Peyer's patch (tissue), 4 donors: ENCODE data around the gene EYS. TPM values are rescaled to one million over a fixed set of nuclear protein-coding genes. Genes with fewer than 3 reads are reported as not detected.
"Not testable (repeated sequence)": the region's sequence is repeated elsewhere in the genome, so short reads cannot be mapped to it uniquely, and the experiment has no call there.

ENCODE experiments used
- DNase-seq, 3 donors: peaks; one replicate each; pipeline ENCODE4 v3.0.0-alpha.2; 2017 to 2019
- H3K27ac ChIP-seq, 4 donors: fragments of 200-600 bp; sonication (generic); one replicate each; pipeline ENCODE4 v1.5.1; 2016 to 2019
- H3K27me3 ChIP-seq, 2 donors: fragments of 200-600 bp; sonication (generic); one replicate each; pipeline ENCODE4 v1.5.1; 2019
- H3K36me3 ChIP-seq, 3 donors: fragments of 200-600 bp; sonication (generic); one replicate each; pipeline ENCODE4 v1.5.1; 2016 to 2019
- H3K4me1 ChIP-seq, 4 donors: fragments of 200-600 bp; sonication (generic); one replicate each; pipeline ENCODE4 v1.5.1; 2016 to 2019
- H3K4me3 ChIP-seq, 4 donors: fragments of 200-600 bp; sonication (generic); 1 replicate in 3 of 4; 2 replicates in 1 of 4; pipeline ENCODE4 v1.5.1; 2016 to 2019; ENCODE audit warnings: mild to moderate bottlenecking in 1 of 4
- H3K9me3 ChIP-seq, 4 donors: fragments of 200-600 bp; sonication (generic); one replicate each; pipeline ENCODE4 v1.5.1; 2016 to 2019; ENCODE audit warnings: mild to moderate bottlenecking in 1 of 4
- CTCF ChIP-seq, 6 experiments: fragments of 450-650 bp in 4 of 6; fragments of 200-600 bp in 2 of 6; sonication (generic) in 1 of 6; IDR thresholded peaks; one replicate each; pipeline ENCODE4 v1.5.1; 2017 to 2019; ENCODE audit warnings: antibody characterized with exemption in 6 of 6, mild to moderate bottlenecking in 3 of 6, moderate library complexity in 1 of 6
- POLR2A ChIP-seq, 2 donors: fragments of 450-650 bp; IDR thresholded peaks; one replicate each; pipeline ENCODE4 v1.5.1; 2017; ENCODE audit warnings: antibody characterized with exemption in 2 of 2, mild to moderate bottlenecking in 2 of 2, moderate library complexity in 2 of 2
- total RNA-seq, 4 donors: library from RNA; depleted of rRNA; stranded (reverse); fragments of >200 nt; gene quantifications; one replicate each; pipeline ENCODE4 v1.1.0, GENCODE V29; 2016

EYS gene
- total RNA-seq, 4 donors from 2014 or later = 0.13 to 1.5 (median 0.35) TPM; not detected in 1

GRCh38 chr6:63742060-63742459 is 1965.0 kb downstream of the EYS start:
- no peak for DNase-seq
- H3K4me3 ChIP-seq = no peak overlapping the region
- no peaks in the 10 kb centered on the region for H3K4me1 ChIP-seq
- H3K9me3 ChIP-seq = no peaks in the 10 kb centered on the region
- no peaks in the 10 kb centered on the region for H3K27me3 ChIP-seq
- no peak for TF ChIP-seq CTCF (IDR thresholded peaks at IDR 0.05)
- no peak for TF ChIP-seq POLR2A (IDR thresholded peaks at IDR 0.05)
- no peak overlapping the region for H3K27ac ChIP-seq
- H3K36me3 ChIP-seq = no peaks in the 10 kb centered on the region

- Histone ChIP-seq H3K27ac (no peak overlapping the region), H3K4me3 (no peak overlapping the region), H3K9me3 (no peaks in the 10 kb centered on the region), H3K36me3 (no peaks in the 10 kb centered on the region), H3K4me1 (no peaks in the 10 kb centered on the region), H3K27me3 (no peaks in the 10 kb centered on the region)
- TF ChIP-seq POLR2A (IDR thresholded peaks at IDR 0.05) (no peak), CTCF (IDR thresholded peaks at IDR 0.05) (no peak)
- DNase-seq = no peak
Measured at GRCh38 chr6:63740709-63741108, 1966.3 kb downstream of the EYS start.

GRCh38 chr6:63739094-63739687 is 1967.8 kb downstream of the EYS start:
- H3K27me3 ChIP-seq = no peaks in the 10 kb centered on the region
- H3K36me3 ChIP-seq = no peaks in the 10 kb centered on the region
- H3K9me3 ChIP-seq = no peaks in the 10 kb centered on the region
- TF ChIP-seq POLR2A (IDR thresholded peaks at IDR 0.05) (no peak), CTCF (IDR thresholded peaks at IDR 0.05) (no peak)
- no peaks in the 10 kb centered on the region for H3K4me1 ChIP-seq
- no peak overlapping the region for H3K4me3 ChIP-seq
- H3K27ac ChIP-seq = peak overlapping the region in 1 of 4 donors; percentile 45
- DNase-seq = no peak

- not testable (repeated sequence) for H3K9me3 ChIP-seq, DNase-seq, H3K4me3 ChIP-seq, H3K36me3 ChIP-seq, H3K27ac ChIP-seq, H3K4me1 ChIP-seq, H3K27me3 ChIP-seq
Measured at GRCh38 chr6:63738190-63738589, 1968.8 kb downstream of the EYS start.

GRCh38 chr6:63734923-63735322 is 1972.1 kb downstream of the EYS start:
- H3K9me3 ChIP-seq = no peaks in the 10 kb centered on the region
- no peak overlapping the region for H3K4me3 ChIP-seq
- TF ChIP-seq POLR2A (IDR thresholded peaks at IDR 0.05) = no peak
- TF ChIP-seq CTCF (IDR thresholded peaks at IDR 0.05) = no peak
- no peaks in the 10 kb centered on the region for H3K27me3 ChIP-seq
- H3K4me1 ChIP-seq = no peaks in the 10 kb centered on the region
- DNase-seq = no peak
- H3K36me3 ChIP-seq = no peaks in the 10 kb centered on the region
- H3K27ac ChIP-seq = no peak overlapping the region

GRCh38 chr6:63732336-63732735 is 1974.7 kb downstream of the EYS start:
- Histone ChIP-seq H3K27me3 (no peaks in the 10 kb centered on the region), H3K9me3 (no peaks in the 10 kb centered on the region), H3K27ac (no peak overlapping the region), H3K36me3 (no peaks in the 10 kb centered on the region), H3K4me3 (no peak overlapping the region), H3K4me1 (no peaks in the 10 kb centered on the region)
- TF ChIP-seq CTCF (IDR thresholded peaks at IDR 0.05) (no peak), POLR2A (IDR thresholded peaks at IDR 0.05) (no peak)
- DNase-seq = no peak
